ENCODE data around the gene DUXB.

GRCh38 chr16:75697571-75697970 is 3.7 kb downstream of the DUXB start:
- no peak for TF ChIP-seq CTCF (IDR thresholded peaks at IDR 0.05)
- no peak for TF ChIP-seq EP300 (IDR thresholded peaks at IDR 0.05; ENCODE audit: low read depth)
- TF ChIP-seq POLR2A (IDR thresholded peaks at IDR 0.05): no peak
- no peak for TF ChIP-seq POLR2AphosphoS5 (IDR thresholded peaks at IDR 0.05)

Data from transverse colon (tissue), 4 donors.